HepG2 (cell line): ENCODE results near the gene PRR30. TPM values are rescaled to one million over a fixed set of nuclear protein-coding genes. Genes with fewer than 3 reads are reported as not detected.

Experiments
- FUBP1 ChIP-seq: sonication (generic); formaldehyde crosslinking; IDR thresholded peaks from 2 replicates; pipeline ENCODE4 v1.5.1; 2020; ENCODE audit warnings: missing genetic modification reagents, mild to moderate bottlenecking, borderline replicate concordance
- KMT2B ChIP-seq: IDR thresholded peaks from 2 replicates; pipeline ENCODE4 v1.6.1; 2016; ENCODE audit warnings: missing genetic modification reagents, missing compliant biosample characterization
- MBD4 ChIP-seq: IDR thresholded peaks from 2 replicates; pipeline ENCODE4 v1.6.1; 2012; ENCODE audit warnings: low read length, inconsistent platforms, borderline replicate concordance
- MXD1 ChIP-seq: sonication (generic); formaldehyde crosslinking; IDR thresholded peaks from 2 replicates; pipeline ENCODE4 v1.4.0; 2020; ENCODE audit warnings: mild to moderate bottlenecking, missing genetic modification reagents
- NR2F2 ChIP-seq: IDR thresholded peaks from 2 replicates; pipeline ENCODE4 v1.6.1; 2012; ENCODE audit warnings: low read depth, inconsistent platforms, borderline replicate concordance
- RFX5 ChIP-seq: IDR thresholded peaks from 2 replicates; pipeline ENCODE4 v1.6.1; 2011; ENCODE audit warnings: low read depth, low read length, improper control_type of control experiment
- SATB2 ChIP-seq: sonication (generic); formaldehyde crosslinking; IDR thresholded peaks from 2 replicates; pipeline ENCODE4 v1.5.0; 2020; ENCODE audit warnings: missing genetic modification reagents
- SOX5 ChIP-seq: IDR thresholded peaks from 2 replicates; pipeline ENCODE4 v1.6.1; 2016; ENCODE audit warnings: borderline replicate concordance
- SRSF4 ChIP-seq: fragments of 200-400 bp; formaldehyde crosslinking; IDR thresholded peaks from one replicate; pipeline ENCODE4 v1.6.1; 2018; ENCODE audit warnings: mild to moderate bottlenecking, low read depth, low read length, moderate library complexity; ENCODE audit not compliant: poor library complexity, severe bottlenecking
- U2AF1 ChIP-seq: fragments of 200-400 bp; formaldehyde crosslinking; optimal IDR thresholded peaks from 2 replicates; pipeline ENCODE3; 2017; ENCODE audit warnings: mild to moderate bottlenecking, low read depth, low read length
- YEATS4 ChIP-seq: sonication (generic); formaldehyde crosslinking; IDR thresholded peaks from 2 replicates; pipeline ENCODE4 v1.4.0; 2020; ENCODE audit warnings: missing genetic modification reagents, borderline replicate concordance
- ZBTB37 ChIP-seq: sonication (generic); formaldehyde crosslinking; IDR thresholded peaks from 2 replicates; pipeline ENCODE4 v1.4.0; 2020; ENCODE audit warnings: mild to moderate bottlenecking, missing genetic modification reagents
- ZC3H4 ChIP-seq: sonication (generic); formaldehyde crosslinking; IDR thresholded peaks from 2 replicates; pipeline ENCODE4 v1.4.0; 2020; ENCODE audit warnings: missing genetic modification reagents, borderline replicate concordance
- ZHX1 ChIP-seq: sonication (generic); formaldehyde crosslinking; IDR thresholded peaks from 2 replicates; pipeline ENCODE4 v1.8.1; 2022; ENCODE audit warnings: low read depth, mild to moderate bottlenecking, missing genetic modification reagents
- ZNF567 ChIP-seq: sonication (generic); formaldehyde crosslinking; IDR thresholded peaks from 2 replicates; pipeline ENCODE4 v1.8.1; 2023; ENCODE audit warnings: mild to moderate bottlenecking, missing genetic modification reagents, borderline replicate concordance
- ZNF678 ChIP-seq: sonication (generic); formaldehyde crosslinking; IDR thresholded peaks from 2 replicates; pipeline ENCODE4 v1.4.0; 2020; ENCODE audit warnings: mild to moderate bottlenecking, missing genetic modification reagents
- ZNF781 ChIP-seq: sonication (generic); formaldehyde crosslinking; IDR thresholded peaks from 2 replicates; pipeline ENCODE4 v1.5.1; 2020; ENCODE audit warnings: borderline replicate concordance, mild to moderate bottlenecking, missing genetic modification reagents; ENCODE audit errors: not compliant biosample characterization
- polyA plus RNA-seq, 8 experiments: library from polyadenylated mRNA; depleted of rRNA in 3 of 8; stranded (reverse) in 7 of 8; unstranded in 1 of 8; fragments of >200 nt; fragmentation: Illumina TruSeq in 4 of 8; extraction: Trizol in 4 of 8; gene quantifications; 2 replicates each; pipeline versions ENCODE4 v1.2.1 to v1.2.3, GENCODE V29; 2011 to 2016; ENCODE audit warnings: low read depth in 4 of 8, missing spikeins in 1 of 8, mixed read lengths in 1 of 8; ENCODE audit not compliant: insufficient read depth in 1 of 8
- total RNA-seq, 5 experiments: library from RNA; depleted of rRNA; stranded (reverse); fragments of >200 nt; fragmentation: Illumina TruSeq; extraction: Trizol; gene quantifications; 2 replicates each; pipeline ENCODE4 v1.2.3, GENCODE V29; 2016; ENCODE audit warnings: low read depth in 1 of 5

PRR30 gene
- total and polyA plus RNA-seq, 2 of the 13 experiments (the other 11 are each of a cell fraction or from before 2014, with no cell fraction given) = not detected

- no peak for TF ChIP-seq ZBTB37 (CRISPR knock-in tag)
- no peak for TF ChIP-seq MBD4
- TF ChIP-seq NR2F2 = peak; percentile 85; the same call in 1 of the 2 replicates
- peak; percentile 66 for TF ChIP-seq SOX5 (CRISPR knock-in tag)
- peak; percentile 97 for TF ChIP-seq ZHX1
- TF ChIP-seq RFX5 = no peak
- TF ChIP-seq MXD1 = peak; percentile 75
- no peak for TF ChIP-seq SATB2 (CRISPR knock-in tag)
- TF ChIP-seq ZNF781 (CRISPR knock-in tag) = peak; percentile 26
- TF ChIP-seq FUBP1 (CRISPR knock-in tag) = no peak
- no peak for TF ChIP-seq ZNF567 (CRISPR knock-in tag)
- TF ChIP-seq ZNF678 (CRISPR knock-in tag) = peak; percentile 5; the same call in 1 of the 2 replicates
- TF ChIP-seq SRSF4 = no peak
- peak; percentile 87; the same call in 1 of the 2 replicates for TF ChIP-seq YEATS4 (CRISPR knock-in tag)
- no peak for TF ChIP-seq ZC3H4
- TF ChIP-seq U2AF1 = no peak
- TF ChIP-seq KMT2B (CRISPR knock-in tag) = no peak
Observed at GRCh38 chr2:27092696-27093429, 46.3 kb downstream of the PRR30 start (continued).
